ENCODE results near the gene ABCG5. TPM values are rescaled to one million over a fixed set of nuclear protein-coding genes. Genes with fewer than 3 reads are reported as not detected.

ABCG5 gene
- total RNA-seq, 1 donor from 2014 or later, result not detected

DNA sequence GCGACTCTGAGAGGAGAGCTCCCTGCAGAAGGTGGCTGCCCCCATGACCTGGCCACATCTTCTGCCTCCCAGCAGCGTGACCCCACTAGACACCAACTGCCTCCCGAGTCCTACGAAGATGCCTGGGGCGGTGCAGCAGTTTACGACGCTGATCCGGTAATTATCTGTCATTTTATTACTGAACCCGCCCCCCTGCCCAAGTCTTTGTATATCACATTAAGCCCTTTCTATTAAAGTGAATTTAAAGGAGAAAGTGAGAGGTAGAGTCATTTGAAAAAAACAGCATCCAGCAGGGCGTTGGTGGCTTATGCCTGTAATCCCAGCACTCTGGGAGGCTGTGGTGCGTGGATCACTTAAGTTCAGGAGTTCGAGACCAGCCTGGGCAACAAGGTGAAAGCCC, 33.5 kb upstream of the ABCG5 start:
- Mint-ChIP-seq H3K36me3 (ENCODE audit: low read depth, unreplicated experiment) (no peaks in the 10 kb centered on the region), H3K4me1 (ENCODE audit: unreplicated experiment) (no peaks in the 10 kb centered on the region), H3K27me3 (ENCODE audit: unreplicated experiment) (peaks cover 2% of the 10 kb centered on the region), H3K27ac (ENCODE audit: unreplicated experiment) (no peak overlapping the region), H3K9me3 (ENCODE audit: unreplicated experiment) (no peaks in the 10 kb centered on the region), H3K4me3 (ENCODE audit: unreplicated experiment) (no peak overlapping the region)
- TF ChIP-seq, protein P1, sequence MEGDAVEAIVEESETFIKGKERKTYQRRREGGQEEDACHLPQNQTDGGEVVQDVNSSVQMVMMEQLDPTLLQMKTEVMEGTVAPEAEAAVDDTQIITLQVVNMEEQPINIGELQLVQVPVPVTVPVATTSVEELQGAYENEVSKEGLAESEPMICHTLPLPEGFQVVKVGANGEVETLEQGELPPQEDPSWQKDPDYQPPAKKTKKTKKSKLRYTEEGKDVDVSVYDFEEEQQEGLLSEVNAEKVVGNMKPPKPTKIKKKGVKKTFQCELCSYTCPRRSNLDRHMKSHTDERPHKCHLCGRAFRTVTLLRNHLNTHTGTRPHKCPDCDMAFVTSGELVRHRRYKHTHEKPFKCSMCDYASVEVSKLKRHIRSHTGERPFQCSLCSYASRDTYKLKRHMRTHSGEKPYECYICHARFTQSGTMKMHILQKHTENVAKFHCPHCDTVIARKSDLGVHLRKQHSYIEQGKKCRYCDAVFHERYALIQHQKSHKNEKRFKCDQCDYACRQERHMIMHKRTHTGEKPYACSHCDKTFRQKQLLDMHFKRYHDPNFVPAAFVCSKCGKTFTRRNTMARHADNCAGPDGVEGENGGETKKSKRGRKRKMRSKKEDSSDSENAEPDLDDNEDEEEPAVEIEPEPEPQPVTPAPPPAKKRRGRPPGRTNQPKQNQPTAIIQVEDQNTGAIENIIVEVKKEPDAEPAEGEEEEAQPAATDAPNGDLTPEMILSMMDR (IDR thresholded peaks at IDR 0.05; ENCODE audit: unreplicated experiment), result no peak
- DNase-seq (ENCODE audit: low spot score), result no peak

DNA sequence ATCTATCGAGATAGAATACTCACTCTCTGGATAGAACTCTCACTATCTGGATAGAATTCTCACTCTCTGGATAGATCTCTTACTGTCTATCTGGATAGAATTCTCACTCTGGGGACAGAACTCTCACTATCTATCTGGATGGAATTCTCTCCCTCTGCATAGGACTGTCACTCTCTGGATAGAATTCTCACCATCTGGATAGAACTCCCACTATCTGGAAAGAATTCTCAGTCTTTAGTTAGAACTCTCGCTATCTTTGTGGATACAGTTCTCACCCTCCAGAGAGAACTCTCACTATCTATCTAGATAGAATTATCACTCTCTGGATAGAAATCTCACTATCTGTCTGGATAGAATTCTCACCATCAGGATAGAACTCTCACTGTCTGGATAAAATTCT, 16.7 kb upstream of the ABCG5 start:
- no peaks in the 10 kb centered on the region for H3K9me3 Mint-ChIP-seq (ENCODE audit: unreplicated experiment)
- no peaks in the 10 kb centered on the region for H3K36me3 Mint-ChIP-seq (ENCODE audit: low read depth, unreplicated experiment)
- no peaks in the 10 kb centered on the region for H3K4me1 Mint-ChIP-seq (ENCODE audit: unreplicated experiment)
- H3K27ac Mint-ChIP-seq (ENCODE audit: unreplicated experiment), result no peak overlapping the region
- H3K27me3 Mint-ChIP-seq (ENCODE audit: unreplicated experiment), result peaks cover 4% of the 10 kb centered on the region
- H3K4me3 Mint-ChIP-seq (ENCODE audit: unreplicated experiment), result no peak overlapping the region
- no peak for DNase-seq (ENCODE audit: low spot score)
- TF ChIP-seq, protein P1 (IDR thresholded peaks at IDR 0.05; ENCODE audit: unreplicated experiment), result no peak

DNA sequence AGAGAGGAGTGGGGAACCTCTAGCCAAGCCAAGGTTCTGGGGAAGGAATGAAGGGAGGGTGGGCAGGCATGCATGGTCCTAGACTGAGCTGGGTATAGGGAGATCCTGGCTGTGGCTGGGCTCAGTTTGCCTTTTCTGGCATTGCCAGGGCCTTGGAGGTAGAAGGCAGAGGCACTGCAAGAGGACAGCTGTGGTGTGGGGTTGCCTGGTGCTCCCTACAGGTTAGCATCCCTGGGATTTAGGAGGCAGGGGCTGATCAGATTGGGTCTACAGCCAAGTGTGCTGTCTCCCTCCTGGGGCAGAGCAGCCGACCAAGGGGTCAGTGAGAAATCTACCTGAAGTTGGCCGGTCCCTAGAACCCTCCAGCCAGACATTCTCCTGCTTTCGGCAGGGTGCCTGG, 16.0 kb upstream of the ABCG5 start:
- H3K4me3 Mint-ChIP-seq (ENCODE audit: unreplicated experiment), result no peak overlapping the region
- H3K4me1 Mint-ChIP-seq (ENCODE audit: unreplicated experiment), result no peaks in the 10 kb centered on the region
- DNase-seq (ENCODE audit: low spot score), result no peak
- H3K9me3 Mint-ChIP-seq (ENCODE audit: unreplicated experiment), result no peaks in the 10 kb centered on the region
- TF ChIP-seq, protein P1 (IDR thresholded peaks at IDR 0.05; ENCODE audit: unreplicated experiment), result no peak
- no peak overlapping the region for H3K27ac Mint-ChIP-seq (ENCODE audit: unreplicated experiment)
- H3K36me3 Mint-ChIP-seq (ENCODE audit: low read depth, unreplicated experiment), result no peaks in the 10 kb centered on the region
- peaks cover 2% of the 10 kb centered on the region for H3K27me3 Mint-ChIP-seq (ENCODE audit: unreplicated experiment)

DNA sequence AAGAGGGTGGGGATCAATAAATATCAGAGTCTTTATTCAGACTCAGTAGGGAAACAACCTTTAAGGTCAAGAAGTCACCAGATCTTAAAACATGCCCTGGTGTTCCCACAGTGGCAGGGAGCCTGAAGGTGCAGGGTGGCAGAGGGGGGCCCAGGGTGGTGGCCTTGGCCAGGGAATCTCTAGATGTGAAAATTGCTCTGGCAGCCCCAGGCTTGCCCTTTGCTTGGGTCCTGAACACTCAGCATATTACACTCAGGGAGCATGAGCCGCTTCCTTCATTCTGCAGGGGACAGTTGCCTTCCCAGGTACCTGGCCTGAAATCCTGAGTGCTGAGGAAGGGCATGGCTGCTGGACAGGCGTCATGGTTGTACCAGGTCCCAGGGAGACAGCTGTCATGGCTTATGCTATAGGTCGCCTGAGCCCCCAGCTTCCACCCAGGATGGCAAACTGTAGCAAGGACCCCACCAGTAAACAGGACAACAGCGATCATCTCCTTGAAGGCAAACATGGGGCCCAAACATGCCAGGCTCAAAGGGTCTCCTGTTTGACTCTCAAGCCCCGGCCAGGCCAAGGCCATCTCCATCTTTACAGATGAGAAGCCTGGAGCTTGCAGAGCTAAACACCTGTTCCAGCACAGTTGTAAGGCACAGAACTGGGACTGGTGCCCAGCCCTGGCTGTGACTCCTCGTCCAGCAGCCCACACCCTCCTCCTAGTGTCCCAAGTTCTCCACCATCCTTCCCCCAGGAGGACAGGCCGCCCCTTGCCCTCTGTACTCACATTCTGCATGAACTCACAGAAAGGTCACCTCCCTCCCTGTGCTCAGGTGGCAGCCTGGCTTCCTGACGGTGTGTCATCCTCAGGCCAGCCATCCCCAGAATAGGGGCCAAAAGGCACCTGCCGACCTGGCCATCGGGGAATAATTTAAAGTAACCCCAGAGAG, 14.8 kb upstream of the ABCG5 start:
- no peaks in the 10 kb centered on the region for H3K36me3 Mint-ChIP-seq (ENCODE audit: low read depth, unreplicated experiment)
- TF ChIP-seq, protein P1 (IDR thresholded peaks at IDR 0.05; ENCODE audit: unreplicated experiment), result no peak
- DNase-seq (ENCODE audit: low spot score), result no peak

DNA sequence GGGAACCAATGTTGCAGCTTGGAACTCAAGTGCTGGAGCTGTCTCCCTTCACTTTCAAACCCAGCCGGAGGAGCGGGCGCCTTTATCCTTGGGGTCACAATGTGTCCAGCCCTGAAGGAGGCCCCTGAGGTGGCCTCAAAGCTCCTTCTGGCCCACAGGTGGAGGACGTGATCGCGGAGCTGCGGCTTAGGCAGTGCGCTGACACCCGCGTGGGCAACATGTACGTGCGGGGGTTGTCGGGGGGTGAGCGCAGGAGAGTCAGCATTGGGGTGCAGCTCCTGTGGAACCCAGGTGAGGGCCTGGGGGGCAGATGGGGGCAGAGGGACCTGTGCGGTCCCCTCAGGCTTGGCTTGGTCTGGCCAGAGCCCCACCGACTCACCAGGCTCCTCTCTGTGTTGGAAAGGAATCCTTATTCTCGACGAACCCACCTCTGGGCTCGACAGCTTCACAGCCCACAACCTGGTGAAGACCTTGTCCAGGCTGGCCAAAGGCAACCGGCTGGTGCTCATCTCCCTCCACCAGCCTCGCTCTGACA, 13.6 kb upstream of the ABCG5 start:
- TF ChIP-seq, protein P1 (IDR thresholded peaks at IDR 0.05; ENCODE audit: unreplicated experiment), result no peak
- Mint-ChIP-seq H3K36me3 (ENCODE audit: low read depth, unreplicated experiment) (no peaks in the 10 kb centered on the region), H3K9me3 (ENCODE audit: unreplicated experiment) (no peaks in the 10 kb centered on the region), H3K27ac (ENCODE audit: unreplicated experiment) (no peak overlapping the region), H3K4me3 (ENCODE audit: unreplicated experiment) (no peak overlapping the region), H3K27me3 (ENCODE audit: unreplicated experiment) (peaks cover 4% of the 10 kb centered on the region), H3K4me1 (ENCODE audit: unreplicated experiment) (no peaks in the 10 kb centered on the region)
- DNase-seq (ENCODE audit: low spot score), result no peak

More for the DNA sequence above, 14.8 kb upstream of the ABCG5 start:
- Mint-ChIP-seq H3K27ac (ENCODE audit: unreplicated experiment) (no peak overlapping the region), H3K4me1 (ENCODE audit: unreplicated experiment) (no peaks in the 10 kb centered on the region), H3K4me3 (ENCODE audit: unreplicated experiment) (no peak overlapping the region), H3K27me3 (ENCODE audit: unreplicated experiment) (peaks cover 4% of the 10 kb centered on the region), H3K9me3 (ENCODE audit: unreplicated experiment) (no peaks in the 10 kb centered on the region)

All from endothelial cell (in vitro differentiated cells).